Esophagus squamous epithelium (tissue), 4 donors: ENCODE results near the gene MRC1.

Experiments used
- POLR2A ChIP-seq, 4 donors: fragments of 450-650 bp; IDR thresholded peaks; one replicate each; pipeline ENCODE4 v1.6.1; 2017; ENCODE audit warnings: antibody characterized with exemption in 4 of 4, mild to moderate bottlenecking in 4 of 4, moderate library complexity in 3 of 4
- TF ChIP-seq, protein P1 (sequence below), 6 experiments: fragments of 450-650 bp in 4 of 6; fragments of 200-600 bp in 2 of 6; sonication (generic) in 2 of 6; IDR thresholded peaks; one replicate each; pipeline ENCODE4 v1.5.1; 2016 to 2019; ENCODE audit warnings: antibody characterized with exemption in 6 of 6, mild to moderate bottlenecking in 4 of 6, moderate library complexity in 4 of 6

DNA sequence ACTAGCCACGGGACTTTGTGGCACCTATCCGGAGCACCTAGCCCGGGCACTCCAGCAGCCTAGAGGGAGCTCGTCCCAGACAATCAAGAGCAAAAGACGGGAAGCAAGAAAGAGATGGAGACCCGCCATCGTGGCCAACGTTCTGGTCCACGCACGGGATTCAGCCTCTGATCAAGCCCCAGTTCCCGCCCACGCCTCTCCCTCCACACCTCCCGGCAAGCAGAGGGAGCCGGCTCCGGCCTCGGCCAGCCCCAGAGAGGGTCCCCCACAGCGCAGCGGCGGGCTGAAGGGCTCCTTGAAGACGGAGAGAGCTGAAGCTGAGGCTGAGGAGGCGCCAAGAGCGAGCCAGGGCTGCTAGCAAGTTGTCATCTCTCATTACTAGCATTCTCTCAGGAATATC is 141.6 kb downstream of the MRC1 start:
- TF ChIP-seq, protein P1, sequence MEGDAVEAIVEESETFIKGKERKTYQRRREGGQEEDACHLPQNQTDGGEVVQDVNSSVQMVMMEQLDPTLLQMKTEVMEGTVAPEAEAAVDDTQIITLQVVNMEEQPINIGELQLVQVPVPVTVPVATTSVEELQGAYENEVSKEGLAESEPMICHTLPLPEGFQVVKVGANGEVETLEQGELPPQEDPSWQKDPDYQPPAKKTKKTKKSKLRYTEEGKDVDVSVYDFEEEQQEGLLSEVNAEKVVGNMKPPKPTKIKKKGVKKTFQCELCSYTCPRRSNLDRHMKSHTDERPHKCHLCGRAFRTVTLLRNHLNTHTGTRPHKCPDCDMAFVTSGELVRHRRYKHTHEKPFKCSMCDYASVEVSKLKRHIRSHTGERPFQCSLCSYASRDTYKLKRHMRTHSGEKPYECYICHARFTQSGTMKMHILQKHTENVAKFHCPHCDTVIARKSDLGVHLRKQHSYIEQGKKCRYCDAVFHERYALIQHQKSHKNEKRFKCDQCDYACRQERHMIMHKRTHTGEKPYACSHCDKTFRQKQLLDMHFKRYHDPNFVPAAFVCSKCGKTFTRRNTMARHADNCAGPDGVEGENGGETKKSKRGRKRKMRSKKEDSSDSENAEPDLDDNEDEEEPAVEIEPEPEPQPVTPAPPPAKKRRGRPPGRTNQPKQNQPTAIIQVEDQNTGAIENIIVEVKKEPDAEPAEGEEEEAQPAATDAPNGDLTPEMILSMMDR (IDR thresholded peaks at IDR 0.05), result no peak
- TF ChIP-seq POLR2A (IDR thresholded peaks at IDR 0.05), result no peak
